Activated naive CD8-positive, alpha-beta T cell treated with anti-CD3 and anti-CD28 coated beads, Interleukin-2, amount 50 U/mL, for 16 hours (primary cell): Measurements from ENCODE around the gene ERBIN.
"Not testable (repeated sequence)": the region's sequence is repeated elsewhere in the genome, so short reads cannot be mapped to it uniquely, and the experiment has no call there.

Experiments
- DNase-seq: peaks from one replicate; pipeline ENCODE4 v3.0.0-alpha.2; 2020; ENCODE audit warnings: low read depth, low spot score

Gene ERBIN

GRCh38 chr5:65999061-65999723, 72.8 kb downstream of the ERBIN start:
- DNase-seq = no peak

- no peak for DNase-seq
Measured at GRCh38 chr5:66001952-66002351, 75.6 kb downstream of the ERBIN start.

- no peak for DNase-seq
Measured at GRCh38 chr5:66002415-66002814, 76.0 kb downstream of the ERBIN start.

- no peak for DNase-seq
Measured at GRCh38 chr5:66004216-66004615, 77.8 kb downstream of the ERBIN start.

- no peak for DNase-seq
Measured at GRCh38 chr5:66009277-66009676, 82.9 kb downstream of the ERBIN start.

GRCh38 chr5:66010476-66010875, 84.1 kb downstream of the ERBIN start:
- DNase-seq = no peak

GRCh38 chr5:66012271-66012670, 85.9 kb downstream of the ERBIN start:
- no peak for DNase-seq

GRCh38 chr5:66013397-66013796, 87.0 kb downstream of the ERBIN start:
- DNase-seq = no peak

GRCh38 chr5:66013906-66014305, 87.5 kb downstream of the ERBIN start:
- no peak for DNase-seq

- DNase-seq = no peak
Measured at GRCh38 chr5:66015196-66015960, 89.0 kb downstream of the ERBIN start.

- DNase-seq = no peak
Measured at GRCh38 chr5:66021585-66021984, 95.2 kb downstream of the ERBIN start.

- no peak for DNase-seq
Measured at GRCh38 chr5:66039296-66039695, 112.9 kb downstream of the ERBIN start.

- no peak for DNase-seq
Measured at GRCh38 chr5:66039701-66040100, 113.3 kb downstream of the ERBIN start.

- no peak for DNase-seq
Measured at GRCh38 chr5:66041627-66042026, 115.3 kb downstream of the ERBIN start.

- no peak for DNase-seq
Measured at GRCh38 chr5:66057239-66057638, 130.9 kb downstream of the ERBIN start.

- not testable (repeated sequence) for DNase-seq
Measured at GRCh38 chr5:66061320-66061719, 134.9 kb downstream of the ERBIN start.

GRCh38 chr5:66063061-66063460, 136.7 kb downstream of the ERBIN start:
- DNase-seq = not testable (repeated sequence)

- DNase-seq = no peak
Measured at GRCh38 chr5:66066826-66067225, 140.5 kb downstream of the ERBIN start.

GRCh38 chr5:66072031-66072430, 145.7 kb downstream of the ERBIN start:
- no peak for DNase-seq

GRCh38 chr5:66074901-66075300, 148.5 kb downstream of the ERBIN start:
- no peak for DNase-seq

- no peak for DNase-seq
Measured at GRCh38 chr5:66080664-66081063, 154.3 kb downstream of the ERBIN start.

GRCh38 chr5:66089384-66089783, 163.0 kb downstream of the ERBIN start:
- no peak for DNase-seq

GRCh38 chr5:66100851-66101250, 174.5 kb downstream of the ERBIN start:
- DNase-seq = no peak
